HAP-1 (cell line): Measurements from ENCODE around the gene ALDH1B1.

Source experiments
- DNase-seq, 2 experiments: peaks; one replicate each; pipeline ENCODE4 v3.0.0-alpha.2; 2016 to 2020; ENCODE audit warnings: low spot score in 2 of 2
- H3K27me3 ChIP-seq: fragments of 250-450 bp; sonication (Bioruptor Pico); 2 replicates; pipeline ENCODE4 v1.5.1; 2020; ENCODE audit warnings: low read depth, mild to moderate bottlenecking, moderate library complexity
- H3K36me3 ChIP-seq: fragments of 250-450 bp; sonication (Bioruptor Pico); replicated peaks from 2 replicates; pipeline ENCODE4 v1.5.1; 2020; ENCODE audit warnings: mild to moderate bottlenecking
- H3K4me1 ChIP-seq: fragments of 250-450 bp; sonication (Bioruptor Pico); 2 replicates; pipeline ENCODE4 v1.5.1; 2020; ENCODE audit warnings: mild to moderate bottlenecking
- H3K4me3 ChIP-seq: fragments of 250-450 bp; sonication (Bioruptor Pico); 2 replicates; pipeline ENCODE4 v1.5.1; 2020; ENCODE audit warnings: mild to moderate bottlenecking, moderate library complexity
- H3K9me3 ChIP-seq: fragments of 250-450 bp; sonication (Bioruptor Pico); 2 replicates; pipeline ENCODE4 v1.5.1; 2020; ENCODE audit warnings: mild to moderate bottlenecking, moderate library complexity
- in situ Hi-C: fragments of 300-500 bp; cut with MboI; formaldehyde crosslinking; loops from 3 replicates; pipeline ENCODE4 v1.14.3; 2020; ENCODE audit warnings: low sequenced_read_pairs, inconsistent platforms, mixed read lengths

Gene ALDH1B1

GRCh38 chr9:38419181-38419580 lies 26.7 kb downstream of the ALDH1B1 start:
- Histone ChIP-seq H3K36me3 (no peaks in the 10 kb centered on the region), H3K27me3 (no peaks in the 10 kb centered on the region), H3K9me3 (no peaks in the 10 kb centered on the region), H3K4me3 (no peak overlapping the region), H3K4me1 (peaks cover 24% of the 10 kb centered on the region)
- DNase-seq, result no peak
- in situ Hi-C loops, result no loop called here

- Histone ChIP-seq H3K36me3 (no peaks in the 10 kb centered on the region), H3K9me3 (no peaks in the 10 kb centered on the region), H3K4me1 (peaks cover 24% of the 10 kb centered on the region), H3K4me3 (no peak overlapping the region), H3K27me3 (no peaks in the 10 kb centered on the region)
- DNase-seq, result peak; percentile 71 to 73
- in situ Hi-C loops, result no loop called here
Observed at GRCh38 chr9:38421498-38422211, 29.2 kb downstream of the ALDH1B1 start.

- peak; percentile 59 to 87 for DNase-seq
- no peaks in the 10 kb centered on the region for H3K36me3 ChIP-seq
- H3K9me3 ChIP-seq, result no peaks in the 10 kb centered on the region
- H3K4me1 ChIP-seq, result peaks cover 24% of the 10 kb centered on the region
- H3K4me3 ChIP-seq, result peak overlapping the region; percentile 21; the same call in 1 of the 2 replicates
- no peaks in the 10 kb centered on the region for H3K27me3 ChIP-seq
- in situ Hi-C loops, result no loop called here
Observed at GRCh38 chr9:38422555-38423260, 30.2 kb downstream of the ALDH1B1 start.

- Histone ChIP-seq H3K4me3 (peak overlapping the region; percentile 21), H3K27me3 (no peaks in the 10 kb centered on the region), H3K4me1 (peaks cover 24% of the 10 kb centered on the region), H3K9me3 (no peaks in the 10 kb centered on the region), H3K36me3 (no peaks in the 10 kb centered on the region)
- peak in 1 of 2 experiments; percentile 49 for DNase-seq
- in situ Hi-C loops, result no loop called here
Observed at GRCh38 chr9:38423273-38423972, 30.9 kb downstream of the ALDH1B1 start.

- Histone ChIP-seq H3K27me3 (no peaks in the 10 kb centered on the region), H3K4me3 (peak within 1 kb of the TSS; percentile 25), H3K4me1 (peaks cover 24% of the 10 kb centered on the region), H3K9me3 (no peaks in the 10 kb centered on the region), H3K36me3 (no peaks in the 10 kb centered on the region)
- in situ Hi-C loops, result no loop called here
- peak; percentile 47 to 60 for DNase-seq
Observed at GRCh38 chr9:38423973-38424843, 31.7 kb downstream of the ALDH1B1 start, which contains the start of gene IGFBPL1. Gene IGFBPL1 (minus strand): TSS chr9:38424454. CDS start chr9:38424424, 30 bp downstream.

GRCh38 chr9:38424918-38425317 lies 32.4 kb downstream of the ALDH1B1 start:
- in situ Hi-C loops, result no loop called here
- H3K36me3 ChIP-seq, result no peaks in the 10 kb centered on the region
- H3K27me3 ChIP-seq, result peaks cover 3% of the 10 kb centered on the region; the same call in 1 of the 2 replicates
- H3K9me3 ChIP-seq, result no peaks in the 10 kb centered on the region; the same call in 1 of the 2 replicates
- H3K4me1 ChIP-seq, result peaks cover 24% of the 10 kb centered on the region
- no peak for DNase-seq
- no peak overlapping the region for H3K4me3 ChIP-seq

GRCh38 chr9:38428062-38428461 lies 35.6 kb downstream of the ALDH1B1 start:
- no peaks in the 10 kb centered on the region for H3K36me3 ChIP-seq
- in situ Hi-C loops, result no loop called here
- peaks cover 7% of the 10 kb centered on the region for H3K4me1 ChIP-seq
- H3K9me3 ChIP-seq, result no peaks in the 10 kb centered on the region; the same call in 1 of the 2 replicates
- DNase-seq, result no peak
- H3K4me3 ChIP-seq, result no peak overlapping the region
- peaks cover 11% of the 10 kb centered on the region for H3K27me3 ChIP-seq

- no peak for DNase-seq
- H3K27me3 ChIP-seq, result peaks cover 29% of the 10 kb centered on the region
- in situ Hi-C loops, result no loop called here
Observed at GRCh38 chr9:38431116-38431515, 38.6 kb downstream of the ALDH1B1 start.

GRCh38 chr9:38432922-38433510 lies 40.5 kb downstream of the ALDH1B1 start:
- in situ Hi-C loops, result no loop called here
- Histone ChIP-seq H3K4me1 (peaks cover 12% of the 10 kb centered on the region), H3K4me3 (no peak overlapping the region), H3K9me3 (no peaks in the 10 kb centered on the region; the same call in 1 of the 2 replicates), H3K27me3 (peaks cover 29% of the 10 kb centered on the region), H3K36me3 (no peaks in the 10 kb centered on the region)
- peak; percentile 44 to 48 for DNase-seq

More at GRCh38 chr9:38431116-38431515, 38.6 kb downstream of the ALDH1B1 start:
- Histone ChIP-seq H3K4me1 (peaks cover 12% of the 10 kb centered on the region), H3K36me3 (no peaks in the 10 kb centered on the region), H3K9me3 (no peaks in the 10 kb centered on the region; the same call in 1 of the 2 replicates), H3K4me3 (no peak overlapping the region)

GRCh38 chr9:38434365-38434764 lies 41.9 kb downstream of the ALDH1B1 start:
- Histone ChIP-seq H3K36me3 (no peaks in the 10 kb centered on the region), H3K9me3 (no peaks in the 10 kb centered on the region; the same call in 1 of the 2 replicates), H3K27me3 (peaks cover 29% of the 10 kb centered on the region), H3K4me1 (peaks cover 12% of the 10 kb centered on the region), H3K4me3 (no peak overlapping the region)
- DNase-seq, result peak in 1 of 2 experiments; percentile 25
- in situ Hi-C loops, result no loop called here

GRCh38 chr9:38434853-38435252 lies 42.4 kb downstream of the ALDH1B1 start:
- Histone ChIP-seq H3K4me3 (no peak overlapping the region), H3K4me1 (peaks cover 12% of the 10 kb centered on the region), H3K36me3 (no peaks in the 10 kb centered on the region), H3K9me3 (no peaks in the 10 kb centered on the region; the same call in 1 of the 2 replicates), H3K27me3 (peaks cover 29% of the 10 kb centered on the region)
- in situ Hi-C loops, result no loop called here
- DNase-seq, result no peak

GRCh38 chr9:38435521-38435920 lies 43.0 kb downstream of the ALDH1B1 start:
- H3K9me3 ChIP-seq, result no peaks in the 10 kb centered on the region
- H3K4me3 ChIP-seq, result no peak overlapping the region
- H3K27me3 ChIP-seq, result peaks cover 23% of the 10 kb centered on the region
- DNase-seq, result no peak
- in situ Hi-C loops, result no loop called here
- H3K36me3 ChIP-seq, result no peaks in the 10 kb centered on the region
- peaks cover 12% of the 10 kb centered on the region for H3K4me1 ChIP-seq
